ENCODE measurements around the gene PRICKLE2. TPM values are rescaled to one million over a fixed set of nuclear protein-coding genes. Genes with fewer than 3 reads are reported as not detected.

The PRICKLE2 gene
- 9.6 and 13.3 TPM in 2 replicates for total RNA-seq

GRCh38 chr3:64224826-64225610 lies at the start of gene PRICKLE2:
Gene PRICKLE2 (minus strand): TSS chr3:64225466. CDS start chr3:64198927, 26,539 bp downstream.

Other genes with a start within 250 kb of the PRICKLE2 start
- 125 and 150 TPM in 2 replicates for gene PSMD6, start 202.0 kb downstream of the PRICKLE2 start, total RNA-seq

Measured in epithelial cell of umbilical artery (primary cell).